Suppressor macrophage treated with lipopolysaccharide for 1 hour (primary cell): ENCODE measurements around the gene MAPKAPK3.

Experiments used
- DNase-seq, 3 donors: peaks; one replicate each; pipeline ENCODE4 v3.0.0-alpha.2; 2020 to 2022

Gene MAPKAPK3

GRCh38 chr3:50609071-50609762, 7.7 kb upstream of the MAPKAPK3 start:
- DNase-seq: peak in 2 of 3 donors; percentile 41 to 52

GRCh38 chr3:50609763-50610085, 7.2 kb upstream of the MAPKAPK3 start:
- DNase-seq: no peak

- DNase-seq: no peak
These were observed 6.6 kb upstream of the MAPKAPK3 start for GRCh38 chr3:50610181-50610971.

- no peak for DNase-seq
These were observed 5.9 kb upstream of the MAPKAPK3 start for GRCh38 chr3:50610992-50611463.

GRCh38 chr3:50611464-50612233, 5.3 kb upstream of the MAPKAPK3 start, which contains the start of gene CISH:
Gene CISH (minus strand): TSS chr3:50611774. CDS start chr3:50611650, 124 bp downstream.
- DNase-seq: peak; percentile 97 to 99 (median 98)

GRCh38 chr3:50612234-50612882, 4.6 kb upstream of the MAPKAPK3 start:
- DNase-seq: no peak

- peak in 2 of 3 donors; percentile 26 to 45 for DNase-seq
These were observed 3.7 kb upstream of the MAPKAPK3 start for GRCh38 chr3:50612970-50613846.

- no peak for DNase-seq
These were observed 1.8 kb upstream of the MAPKAPK3 start for GRCh38 chr3:50615190-50615589.

- peak; percentile 85 to 88 (median 87) for DNase-seq
These were observed 765 bp upstream of the MAPKAPK3 start for GRCh38 chr3:50616003-50616769.

- DNase-seq: peak; percentile 93 to 97 (median 97)
These were observed 218 bp upstream of the MAPKAPK3 start for GRCh38 chr3:50616770-50617095.

GRCh38 chr3:50617911-50618481, 1.0 kb downstream of the MAPKAPK3 start:
- DNase-seq: no peak

- peak; percentile 75 to 78 (median 78) for DNase-seq
These were observed 3.5 kb downstream of the MAPKAPK3 start for GRCh38 chr3:50620420-50620819.

GRCh38 chr3:50620820-50621219, 3.9 kb downstream of the MAPKAPK3 start:
- DNase-seq: peak in 2 of 3 donors; percentile 25 to 31

GRCh38 chr3:50622881-50623280, 5.9 kb downstream of the MAPKAPK3 start:
- DNase-seq: no peak

- DNase-seq: peak; percentile 53 to 67 (median 65)
These were observed 7.0 kb downstream of the MAPKAPK3 start for GRCh38 chr3:50623840-50624474.

GRCh38 chr3:50624634-50625033, 7.7 kb downstream of the MAPKAPK3 start:
- no peak for DNase-seq

- no peak for DNase-seq
These were observed 8.6 kb downstream of the MAPKAPK3 start for GRCh38 chr3:50625231-50626182.

GRCh38 chr3:50626401-50626800, 9.4 kb downstream of the MAPKAPK3 start:
- DNase-seq: no peak
